Activated CD4-positive, alpha-beta T cell treated with anti-CD3 and anti-CD28 coated beads, Interleukin-2, amount 50 U/mL, for 1 hour (primary cell): ENCODE measurements around the gene CCM2.

Experiments
- DNase-seq: peaks from one replicate; pipeline ENCODE4 v3.0.0-alpha.2; 2020

The CCM2 gene

GRCh38 chr7:45069444-45070253 is 69.6 kb downstream of the CCM2 start:
- DNase-seq: no peak

- DNase-seq: no peak
These were observed 70.2 kb downstream of the CCM2 start for GRCh38 chr7:45070254-45070642.

GRCh38 chr7:45071528-45071927 is 71.5 kb downstream of the CCM2 start:
- no peak for DNase-seq

- no peak for DNase-seq
These were observed 72.4 kb downstream of the CCM2 start for GRCh38 chr7:45072131-45073030.

- no peak for DNase-seq
These were observed 73.2 kb downstream of the CCM2 start for GRCh38 chr7:45073031-45073785.

- DNase-seq: no peak
These were observed 74.0 kb downstream of the CCM2 start for GRCh38 chr7:45073786-45074527.

GRCh38 chr7:45074528-45075354 is 74.7 kb downstream of the CCM2 start:
- no peak for DNase-seq

- DNase-seq: no peak
These were observed 75.3 kb downstream of the CCM2 start for GRCh38 chr7:45075355-45075644.

GRCh38 chr7:45075871-45076796 is 76.1 kb downstream of the CCM2 start:
- DNase-seq: no peak

GRCh38 chr7:45076946-45077345 is 76.9 kb downstream of the CCM2 start:
- no peak for DNase-seq

GRCh38 chr7:45077579-45077978 is 77.6 kb downstream of the CCM2 start:
- DNase-seq: no peak

- no peak for DNase-seq
These were observed 78.2 kb downstream of the CCM2 start for GRCh38 chr7:45078125-45078681.

GRCh38 chr7:45080265-45080957 is 80.4 kb downstream of the CCM2 start:
- no peak for DNase-seq

- DNase-seq: no peak
These were observed 81.1 kb downstream of the CCM2 start for GRCh38 chr7:45080958-45081669.

- DNase-seq: no peak
These were observed 81.6 kb downstream of the CCM2 start for GRCh38 chr7:45081670-45081974.

- no peak for DNase-seq
These were observed 82.2 kb downstream of the CCM2 start for GRCh38 chr7:45082031-45082830.

- no peak for DNase-seq
These were observed 82.9 kb downstream of the CCM2 start for GRCh38 chr7:45082831-45083331.

- no peak for DNase-seq
These were observed 84.3 kb downstream of the CCM2 start for GRCh38 chr7:45084336-45084735.
